Measurements from ENCODE around the gene MYO3B.

DNA sequence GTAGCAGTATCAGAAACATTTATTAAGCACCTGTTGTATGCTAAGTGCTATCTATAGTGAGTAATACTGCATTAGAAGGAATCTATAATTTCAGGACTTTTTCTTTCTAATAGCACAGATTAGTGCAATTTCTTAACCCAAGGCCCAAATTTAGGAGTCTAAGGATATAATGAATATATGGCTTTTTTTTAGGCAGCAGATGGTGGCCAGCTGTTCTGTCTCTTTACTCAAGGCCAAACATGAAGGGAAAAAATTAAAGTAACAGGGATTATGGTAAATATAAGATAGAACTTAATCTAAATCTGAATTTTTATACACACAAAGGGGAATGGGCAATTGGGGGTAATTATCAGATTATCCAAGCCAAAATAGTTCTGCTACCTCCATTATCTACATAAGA, 306.6 kb downstream of the MYO3B start:
- TF ChIP-seq, protein P1, sequence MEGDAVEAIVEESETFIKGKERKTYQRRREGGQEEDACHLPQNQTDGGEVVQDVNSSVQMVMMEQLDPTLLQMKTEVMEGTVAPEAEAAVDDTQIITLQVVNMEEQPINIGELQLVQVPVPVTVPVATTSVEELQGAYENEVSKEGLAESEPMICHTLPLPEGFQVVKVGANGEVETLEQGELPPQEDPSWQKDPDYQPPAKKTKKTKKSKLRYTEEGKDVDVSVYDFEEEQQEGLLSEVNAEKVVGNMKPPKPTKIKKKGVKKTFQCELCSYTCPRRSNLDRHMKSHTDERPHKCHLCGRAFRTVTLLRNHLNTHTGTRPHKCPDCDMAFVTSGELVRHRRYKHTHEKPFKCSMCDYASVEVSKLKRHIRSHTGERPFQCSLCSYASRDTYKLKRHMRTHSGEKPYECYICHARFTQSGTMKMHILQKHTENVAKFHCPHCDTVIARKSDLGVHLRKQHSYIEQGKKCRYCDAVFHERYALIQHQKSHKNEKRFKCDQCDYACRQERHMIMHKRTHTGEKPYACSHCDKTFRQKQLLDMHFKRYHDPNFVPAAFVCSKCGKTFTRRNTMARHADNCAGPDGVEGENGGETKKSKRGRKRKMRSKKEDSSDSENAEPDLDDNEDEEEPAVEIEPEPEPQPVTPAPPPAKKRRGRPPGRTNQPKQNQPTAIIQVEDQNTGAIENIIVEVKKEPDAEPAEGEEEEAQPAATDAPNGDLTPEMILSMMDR (IDR thresholded peaks at IDR 0.05), result no peak
- no peak for TF ChIP-seq POLR2A (IDR thresholded peaks at IDR 0.05)
